PC-9 (cell line): ENCODE results near the gene AUTS2.

Experiments used
- CTCF ChIP-seq: fragments of 200-600 bp; sonication (generic); conservative IDR thresholded peaks from 2 replicates; pipeline ENCODE4 v1.6.1; 2017; ENCODE audit warnings: mixed run types, antibody characterized with exemption, mild to moderate bottlenecking, moderate library complexity
- EZH2 ChIP-seq: fragments of 200-600 bp; sonication (generic); IDR thresholded peaks from 2 replicates; pipeline ENCODE4 v1.8.0; 2017; ENCODE audit warnings: antibody characterized with exemption, low read depth

GRCh38 chr7:70459546-70459945 lies 861.3 kb downstream of the AUTS2 start:
- no peak for TF ChIP-seq CTCF
- no peak for TF ChIP-seq EZH2
